RCC 7860 (cell line): ENCODE results near the gene ATG13.

Experiments
- DNase-seq: peaks from one replicate; pipeline ENCODE4 v3.0.0-alpha.2; 2015; ENCODE audit warnings: low spot score
- FAIRE-seq: peaks from 2 replicates; lab custom pipeline; 2012; peaks lifted over from hg19 to GRCh38; lab: Jason Lieb, UNC

The ATG13 gene

DNA sequence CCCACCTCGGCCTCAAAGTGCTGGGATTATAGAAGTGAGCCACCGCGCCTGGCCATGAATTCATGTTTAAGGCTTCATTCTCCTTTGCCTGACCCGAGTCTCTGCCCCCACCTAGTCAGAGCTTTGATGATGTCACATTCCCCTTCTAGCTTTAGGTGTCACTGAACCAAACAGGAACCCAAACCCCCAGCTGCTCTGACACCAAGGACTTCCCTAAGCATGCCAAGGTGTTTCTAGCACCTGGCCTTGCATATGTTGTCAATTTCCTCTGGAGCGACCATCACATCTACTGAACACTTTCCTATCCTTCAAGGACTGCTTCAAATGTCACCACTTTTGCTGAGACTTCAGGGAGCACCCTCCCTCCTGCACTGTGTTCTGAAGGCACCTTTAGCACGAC, 103.9 kb downstream of the ATG13 start:
- no peak for DNase-seq
- FAIRE-seq, result no peak

DNA sequence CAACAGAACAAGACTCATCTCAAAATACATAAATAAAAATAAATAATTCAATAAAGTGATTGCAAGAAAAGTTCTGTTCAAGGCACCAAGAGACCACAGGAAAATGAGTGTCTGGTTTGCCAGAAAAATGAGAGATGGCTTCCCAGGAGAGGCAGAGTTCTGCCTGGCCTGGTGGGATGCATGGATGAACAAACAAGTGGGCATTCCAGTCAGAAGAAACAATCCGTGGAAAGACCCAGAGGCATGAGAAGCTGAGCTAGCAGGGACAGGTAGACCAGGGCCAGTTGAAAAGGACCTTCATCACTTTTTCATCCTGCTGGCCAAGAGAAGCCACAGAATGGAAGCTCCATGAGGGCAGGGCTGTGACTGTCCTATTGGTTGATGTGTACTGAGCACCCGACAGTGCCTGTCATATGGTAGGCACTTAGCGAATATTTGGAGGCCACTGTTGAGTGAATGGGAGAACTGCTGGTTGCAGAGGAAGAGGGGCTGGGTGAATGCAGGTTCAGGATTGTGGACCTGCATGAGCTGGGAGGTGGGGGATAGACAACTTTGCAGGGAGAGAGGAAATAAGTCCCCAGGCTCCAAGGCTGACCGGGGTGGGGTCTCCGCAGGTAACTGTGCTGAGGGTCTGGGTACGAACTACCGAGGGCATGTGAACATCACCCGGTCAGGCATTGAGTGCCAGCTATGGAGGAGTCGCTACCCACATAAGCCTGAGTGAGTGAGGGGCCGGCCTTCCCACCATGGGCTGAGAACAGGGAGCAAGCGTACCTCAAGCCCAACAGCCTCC, 105.4 kb downstream of the ATG13 start:
- FAIRE-seq, result no peak

DNA sequence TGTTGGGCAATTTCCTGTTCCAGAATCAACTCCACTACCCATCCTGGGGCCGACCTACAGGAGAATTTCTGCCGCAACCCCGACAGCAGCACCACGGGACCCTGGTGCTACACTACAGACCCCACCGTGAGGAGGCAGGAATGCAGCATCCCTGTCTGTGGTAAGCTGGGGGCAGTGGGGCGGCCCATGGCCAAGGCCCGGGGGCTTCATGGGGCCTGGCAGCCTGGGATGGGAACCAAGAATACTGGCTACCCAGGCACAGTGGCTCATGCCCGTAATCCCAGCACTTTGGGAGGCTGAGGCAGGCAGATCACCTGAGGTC, 106.0 kb downstream of the ATG13 start:
- no peak for FAIRE-seq

More for the DNA sequence above, 105.4 kb downstream of the ATG13 start:
- no peak for DNase-seq

DNA sequence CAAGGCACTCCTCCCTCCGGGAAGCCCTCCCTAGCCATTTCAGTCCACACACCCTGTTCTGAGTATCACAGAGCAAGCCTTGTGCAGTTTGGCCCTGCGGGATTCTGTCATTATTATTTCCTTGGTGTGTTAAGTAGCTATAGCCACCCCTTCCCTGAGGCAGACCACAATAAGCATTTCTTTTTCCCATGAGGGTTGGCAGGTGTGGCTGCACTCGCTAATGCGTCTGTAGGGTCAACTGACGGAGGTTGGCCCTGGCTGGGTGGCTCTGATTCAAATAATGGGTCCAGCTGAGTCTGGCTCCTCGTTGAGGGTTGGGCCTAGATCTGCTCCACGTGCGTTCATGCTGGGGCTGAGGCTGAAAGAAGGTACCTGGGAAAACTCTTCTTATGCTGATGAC, 106.7 kb downstream of the ATG13 start:
- no peak for FAIRE-seq
- DNase-seq, result no peak

More for the DNA sequence above, 106.0 kb downstream of the ATG13 start:
- DNase-seq, result no peak
